ENCODE results near the gene GPR35.

GPR35 gene

GRCh38 chr2:240593703-240594451 lies 31.4 kb upstream of the GPR35 start:
- Histone ChIP-seq H3K36me3 (ENCODE audit: insufficient read depth, low read length) (peaks cover 94% of the 10 kb centered on the region), H3K27ac (ENCODE audit: low read length) (no peak overlapping the region), H3K9ac (ENCODE audit: low read depth, low read length) (no peak overlapping the region), H2AFZ (ENCODE audit: low read depth, low read length) (no peak overlapping the region), H3K4me2 (ENCODE audit: insufficient read depth, low read length) (no peak overlapping the region), H3K4me3 (ENCODE audit: low read depth in 1 of 2, low read length in 2 of 2) (no peak overlapping the region), H3K4me1 (ENCODE audit: insufficient read depth, low read length) (peaks cover 4% of the 10 kb centered on the region; the same call in 1 of the 2 replicates), H4K20me1 (ENCODE audit: insufficient read depth, low read length) (peaks cover 93% of the 10 kb centered on the region), H3K79me2 (ENCODE audit: insufficient read depth, low read length) (peaks cover 56% of the 10 kb centered on the region), H3K9me3 (ENCODE audit: insufficient read depth, low read length, severe bottlenecking) (no peaks in the 10 kb centered on the region), H3K27me3 (ENCODE audit: insufficient read depth, low read length, poor library complexity) (no peaks in the 10 kb centered on the region)
- DNase-seq = no peak
- ATAC-seq (ENCODE audit: insufficient read depth, low read depth) = no peak
- TF ChIP-seq EZH2 (IDR thresholded peaks at IDR 0.05; ENCODE audit: borderline replicate concordance, low read depth, low read length, severe bottlenecking) = no peak
- TF ChIP-seq CTCF (IDR thresholded peaks at IDR 0.05; ENCODE audit: borderline replicate concordance, extremely low read depth, low read length, poor library complexity, severe bottlenecking) = no peak

DNA sequence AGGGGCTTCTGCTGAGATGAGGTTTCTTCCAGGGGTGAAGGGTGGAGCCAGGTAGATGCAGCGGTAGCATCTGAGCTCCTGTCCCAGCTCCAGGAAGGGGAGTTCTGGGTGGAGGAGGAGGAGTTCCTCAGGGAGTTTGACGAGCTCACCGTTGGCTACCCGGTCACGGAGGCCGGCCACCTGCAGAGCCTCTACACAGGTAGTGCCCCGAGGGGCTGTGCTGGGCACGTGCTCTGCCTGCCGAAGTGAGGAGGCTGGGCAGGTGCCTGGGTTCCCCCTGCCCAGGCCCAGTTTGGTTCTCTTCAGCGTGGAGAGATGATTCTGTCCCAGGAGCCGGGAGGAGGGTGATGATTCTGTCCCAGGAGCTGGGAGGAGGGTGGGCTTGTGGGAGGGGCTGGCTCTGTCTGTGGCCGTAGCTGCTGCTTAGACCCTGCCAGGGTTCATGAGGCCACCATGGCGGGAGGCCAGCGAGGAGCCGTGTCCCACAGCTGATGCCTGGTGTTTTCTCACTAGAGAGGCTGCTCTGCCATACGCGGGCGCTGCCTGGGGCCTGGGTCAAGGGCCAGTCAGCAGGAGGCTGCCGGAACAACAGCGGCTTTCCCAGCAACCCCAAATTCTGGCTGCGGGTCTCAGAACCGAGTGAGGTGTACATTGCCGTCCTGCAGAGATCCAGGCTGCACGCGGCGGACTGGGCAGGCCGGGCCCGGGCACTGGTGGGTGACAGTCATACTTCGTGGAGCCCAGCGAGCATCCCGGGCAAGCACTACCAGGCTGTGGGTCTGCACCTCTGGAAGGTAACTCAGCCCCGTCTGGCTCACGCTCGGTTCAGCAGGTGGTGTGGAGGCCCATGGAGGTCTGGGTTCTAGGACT lies 30.5 kb upstream of the GPR35 start:
- TF ChIP-seq CTCF (IDR thresholded peaks at IDR 0.05; ENCODE audit: borderline replicate concordance, extremely low read depth, low read length, poor library complexity, severe bottlenecking) (no peak), EZH2 (IDR thresholded peaks at IDR 0.05; ENCODE audit: borderline replicate concordance, low read depth, low read length, severe bottlenecking) (no peak)
- Histone ChIP-seq H3K36me3 (ENCODE audit: insufficient read depth, low read length) (peaks cover 88% of the 10 kb centered on the region), H3K27me3 (ENCODE audit: insufficient read depth, low read length, poor library complexity) (no peaks in the 10 kb centered on the region), H4K20me1 (ENCODE audit: insufficient read depth, low read length) (peaks cover 84% of the 10 kb centered on the region), H3K9ac (ENCODE audit: low read depth, low read length) (no peak overlapping the region), H3K4me2 (ENCODE audit: insufficient read depth, low read length) (no peak overlapping the region), H3K9me3 (ENCODE audit: insufficient read depth, low read length, severe bottlenecking) (no peaks in the 10 kb centered on the region), H3K27ac (ENCODE audit: low read length) (no peak overlapping the region), H3K4me1 (ENCODE audit: insufficient read depth, low read length) (no peaks in the 10 kb centered on the region), H2AFZ (ENCODE audit: low read depth, low read length) (no peak overlapping the region), H3K4me3 (ENCODE audit: low read depth in 1 of 2, low read length in 2 of 2) (no peak overlapping the region), H3K79me2 (ENCODE audit: insufficient read depth, low read length) (peaks cover 48% of the 10 kb centered on the region)
- no peak for ATAC-seq (ENCODE audit: insufficient read depth, low read depth)
- no peak for DNase-seq

DNA sequence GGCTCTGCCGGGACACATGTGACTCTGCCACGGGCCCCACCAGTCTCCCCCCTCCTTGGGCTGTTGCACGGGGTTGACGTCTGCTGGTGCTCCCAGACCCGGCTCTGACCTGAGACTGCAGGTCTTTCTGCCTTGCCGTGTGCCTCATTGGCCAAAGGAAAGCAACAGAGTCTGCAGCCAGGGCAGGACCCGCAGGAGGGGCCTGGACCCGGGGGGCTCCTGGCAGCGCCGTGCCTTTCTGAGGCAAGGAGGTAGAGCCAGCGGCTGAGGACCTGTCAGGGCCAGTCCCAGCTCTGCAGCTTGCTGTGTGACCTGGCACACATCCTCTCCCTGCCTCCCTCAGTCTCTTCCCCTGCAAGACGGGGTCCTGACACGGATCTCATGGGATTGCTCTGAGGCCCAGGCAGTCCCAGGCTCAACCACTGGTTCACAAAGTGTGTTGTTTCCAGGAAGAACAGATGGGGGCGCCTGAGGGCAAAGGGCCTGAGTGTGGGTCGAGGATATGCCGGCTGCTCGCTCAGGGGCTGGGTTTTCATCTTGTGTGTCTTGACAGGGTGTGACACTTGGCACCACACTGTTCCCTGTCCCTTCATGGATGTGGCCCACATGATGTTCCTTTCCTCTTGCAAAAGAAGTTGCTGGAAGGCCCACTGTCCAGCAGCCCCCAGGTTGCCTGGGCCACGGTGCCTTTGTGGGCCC lies 29.8 kb upstream of the GPR35 start:
- no peak overlapping the region for H3K4me3 ChIP-seq (ENCODE audit: low read depth in 1 of 2, low read length in 2 of 2)
- H2AFZ ChIP-seq (ENCODE audit: low read depth, low read length) = no peak overlapping the region
- no peaks in the 10 kb centered on the region for H3K9me3 ChIP-seq (ENCODE audit: insufficient read depth, low read length, severe bottlenecking)
- no peaks in the 10 kb centered on the region for H3K27me3 ChIP-seq (ENCODE audit: insufficient read depth, low read length, poor library complexity)
- DNase-seq (peak; percentile 33), ATAC-seq (ENCODE audit: insufficient read depth, low read depth) (peak; percentile 57; the same call in 2 of the 3 replicates)
- TF ChIP-seq EZH2 (IDR thresholded peaks at IDR 0.05; ENCODE audit: borderline replicate concordance, low read depth, low read length, severe bottlenecking) (no peak), CTCF (IDR thresholded peaks at IDR 0.05; ENCODE audit: borderline replicate concordance, extremely low read depth, low read length, poor library complexity, severe bottlenecking) (peak; percentile 50)
- H3K36me3 ChIP-seq (ENCODE audit: insufficient read depth, low read length) = peaks cover 87% of the 10 kb centered on the region
- peaks cover 81% of the 10 kb centered on the region for H4K20me1 ChIP-seq (ENCODE audit: insufficient read depth, low read length)
- H3K4me1 ChIP-seq (ENCODE audit: insufficient read depth, low read length) = no peaks in the 10 kb centered on the region
- no peak overlapping the region for H3K27ac ChIP-seq (ENCODE audit: low read length)
- peaks cover 40% of the 10 kb centered on the region for H3K79me2 ChIP-seq (ENCODE audit: insufficient read depth, low read length)
- H3K9ac ChIP-seq (ENCODE audit: low read depth, low read length) = no peak overlapping the region
- no peak overlapping the region for H3K4me2 ChIP-seq (ENCODE audit: insufficient read depth, low read length)

Data from DND-41 (cell line).